Erythroblast (primary cell): ENCODE data around the gene KLHL7.

Experiments used
- GATA1 ChIP-seq: IDR thresholded peaks from 2 replicates; pipeline ENCODE4 v1.6.1; 2011; ENCODE audit warnings: low read depth, mild to moderate bottlenecking, control low read depth, low read length, moderate library complexity
- POLR2A ChIP-seq: IDR thresholded peaks from 2 replicates; pipeline ENCODE4 v1.6.1; 2011; ENCODE audit warnings: mild to moderate bottlenecking, low read length

DNA sequence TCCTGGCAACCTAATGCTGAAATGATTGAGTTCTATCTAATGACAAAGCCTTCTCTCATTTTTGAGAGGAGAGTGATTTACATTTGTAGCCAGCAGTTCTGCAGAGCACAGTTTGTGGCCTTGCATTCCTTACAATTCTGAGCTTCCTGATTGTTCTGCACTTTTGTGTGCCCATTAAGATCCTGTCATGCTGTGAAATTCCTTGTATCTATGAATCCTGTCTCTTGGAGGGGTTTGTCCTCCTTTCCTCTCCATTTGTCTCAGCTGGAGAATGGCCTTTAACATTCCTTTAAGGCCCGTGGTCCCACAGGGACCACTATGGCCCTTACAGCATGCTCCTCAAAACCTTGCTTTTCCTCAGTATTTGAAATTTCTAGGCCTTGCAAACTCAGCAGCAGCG is 10.4 kb downstream of the KLHL7 start:
- TF ChIP-seq POLR2A (no peak), GATA1 (no peak)
